ENCODE data around the gene CD93. TPM values are rescaled to one million over a fixed set of nuclear protein-coding genes. Genes with fewer than 3 reads are reported as not detected.
A peak's percentile ranks its signal among the peaks of the same experiment; 100 is the strongest.

CD93 gene, protein sequence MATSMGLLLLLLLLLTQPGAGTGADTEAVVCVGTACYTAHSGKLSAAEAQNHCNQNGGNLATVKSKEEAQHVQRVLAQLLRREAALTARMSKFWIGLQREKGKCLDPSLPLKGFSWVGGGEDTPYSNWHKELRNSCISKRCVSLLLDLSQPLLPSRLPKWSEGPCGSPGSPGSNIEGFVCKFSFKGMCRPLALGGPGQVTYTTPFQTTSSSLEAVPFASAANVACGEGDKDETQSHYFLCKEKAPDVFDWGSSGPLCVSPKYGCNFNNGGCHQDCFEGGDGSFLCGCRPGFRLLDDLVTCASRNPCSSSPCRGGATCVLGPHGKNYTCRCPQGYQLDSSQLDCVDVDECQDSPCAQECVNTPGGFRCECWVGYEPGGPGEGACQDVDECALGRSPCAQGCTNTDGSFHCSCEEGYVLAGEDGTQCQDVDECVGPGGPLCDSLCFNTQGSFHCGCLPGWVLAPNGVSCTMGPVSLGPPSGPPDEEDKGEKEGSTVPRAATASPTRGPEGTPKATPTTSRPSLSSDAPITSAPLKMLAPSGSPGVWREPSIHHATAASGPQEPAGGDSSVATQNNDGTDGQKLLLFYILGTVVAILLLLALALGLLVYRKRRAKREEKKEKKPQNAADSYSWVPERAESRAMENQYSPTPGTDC
- under 1 TPM; 0.11 TPM for total RNA-seq

DNA sequence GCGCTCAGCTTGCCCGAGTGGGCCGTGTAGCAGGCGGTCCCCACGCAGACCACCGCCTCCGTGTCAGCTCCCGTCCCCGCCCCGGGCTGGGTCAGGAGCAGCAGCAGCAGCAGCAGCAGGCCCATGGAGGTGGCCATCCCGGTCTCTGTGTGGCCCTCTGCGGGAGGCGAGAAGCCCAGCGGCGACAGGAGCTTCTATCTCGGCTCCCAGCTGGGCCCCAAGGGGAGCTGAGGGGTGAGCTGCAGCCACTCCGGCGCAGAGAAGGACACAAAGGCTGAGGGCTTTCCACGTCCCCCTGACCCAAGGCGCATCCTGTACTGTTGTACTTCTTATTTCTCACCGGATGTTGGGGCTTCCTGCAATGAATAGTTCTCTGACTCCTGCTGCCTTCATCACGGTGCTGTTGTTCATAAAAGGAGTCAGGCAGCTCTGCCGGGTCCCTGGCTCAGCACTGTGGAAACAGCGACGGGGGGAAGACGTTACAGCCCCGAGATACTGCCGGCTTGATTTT lies at the start of gene CD93:
TSS of gene CD93 (minus strand) at position 269 of the 511 bp plus-strand sequence. CDS start at position 137, 132 bp downstream.
- ATAC-seq: peak; percentile 93
- ChIA-PET CTCF (no interaction called here), POLR2A (no interaction called here)
- H3K4me1 Mint-ChIP-seq (ENCODE audit: low read depth): peaks cover 6% of the 10 kb centered on the region
- H3K27me3 Mint-ChIP-seq: no peaks in the 10 kb centered on the region
- no peaks in the 10 kb centered on the region for H3K9me3 Mint-ChIP-seq
- intact Hi-C loops (cut with micrococcal nuclease): no loop called here
- H3K4me3 Mint-ChIP-seq: no peak within 1 kb of the TSS
- DNase-seq: peak; percentile 42
- TF ChIP-seq, protein P1, sequence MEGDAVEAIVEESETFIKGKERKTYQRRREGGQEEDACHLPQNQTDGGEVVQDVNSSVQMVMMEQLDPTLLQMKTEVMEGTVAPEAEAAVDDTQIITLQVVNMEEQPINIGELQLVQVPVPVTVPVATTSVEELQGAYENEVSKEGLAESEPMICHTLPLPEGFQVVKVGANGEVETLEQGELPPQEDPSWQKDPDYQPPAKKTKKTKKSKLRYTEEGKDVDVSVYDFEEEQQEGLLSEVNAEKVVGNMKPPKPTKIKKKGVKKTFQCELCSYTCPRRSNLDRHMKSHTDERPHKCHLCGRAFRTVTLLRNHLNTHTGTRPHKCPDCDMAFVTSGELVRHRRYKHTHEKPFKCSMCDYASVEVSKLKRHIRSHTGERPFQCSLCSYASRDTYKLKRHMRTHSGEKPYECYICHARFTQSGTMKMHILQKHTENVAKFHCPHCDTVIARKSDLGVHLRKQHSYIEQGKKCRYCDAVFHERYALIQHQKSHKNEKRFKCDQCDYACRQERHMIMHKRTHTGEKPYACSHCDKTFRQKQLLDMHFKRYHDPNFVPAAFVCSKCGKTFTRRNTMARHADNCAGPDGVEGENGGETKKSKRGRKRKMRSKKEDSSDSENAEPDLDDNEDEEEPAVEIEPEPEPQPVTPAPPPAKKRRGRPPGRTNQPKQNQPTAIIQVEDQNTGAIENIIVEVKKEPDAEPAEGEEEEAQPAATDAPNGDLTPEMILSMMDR (IDR thresholded peaks at IDR 0.05): no peak
- H3K36me3 Mint-ChIP-seq (ENCODE audit: low read depth): no peaks in the 10 kb centered on the region
- H3K27ac Mint-ChIP-seq: peak within 1 kb of the TSS; percentile 15

DNA sequence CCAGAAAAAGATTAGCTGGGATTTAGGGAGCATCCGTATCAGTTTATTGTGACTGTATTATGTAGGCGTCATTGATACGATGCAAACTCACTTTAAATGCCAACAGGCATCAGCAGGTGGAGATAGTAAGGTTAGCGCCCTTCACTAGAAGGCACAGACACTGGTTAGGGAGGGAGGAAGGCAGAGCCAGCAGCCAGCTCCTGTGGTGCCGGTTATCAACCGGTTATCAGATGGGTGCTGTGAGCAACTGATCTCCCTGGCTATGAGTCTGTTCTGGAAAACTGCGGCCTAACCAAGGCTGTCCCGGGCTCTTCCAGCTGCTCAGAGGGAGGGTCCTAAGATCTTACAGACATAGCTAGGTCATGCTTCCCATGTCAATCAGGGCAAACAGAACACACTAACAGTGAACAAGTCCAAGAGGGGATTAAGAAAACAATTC lies 47.5 kb upstream of the CD93 start:
- Mint-ChIP-seq H3K9me3 (no peaks in the 10 kb centered on the region), H3K4me3 (no peak overlapping the region), H3K4me1 (ENCODE audit: low read depth) (no peaks in the 10 kb centered on the region), H3K27me3 (no peaks in the 10 kb centered on the region), H3K36me3 (ENCODE audit: low read depth) (no peaks in the 10 kb centered on the region), H3K27ac (no peak overlapping the region)
- no peak for ATAC-seq
- DNase-seq: no peak
- ChIA-PET POLR2A (no interaction called here), CTCF (no interaction called here)
- intact Hi-C loops (cut with micrococcal nuclease): no loop called here
- TF ChIP-seq, protein P1 (IDR thresholded peaks at IDR 0.05): no peak

DNA sequence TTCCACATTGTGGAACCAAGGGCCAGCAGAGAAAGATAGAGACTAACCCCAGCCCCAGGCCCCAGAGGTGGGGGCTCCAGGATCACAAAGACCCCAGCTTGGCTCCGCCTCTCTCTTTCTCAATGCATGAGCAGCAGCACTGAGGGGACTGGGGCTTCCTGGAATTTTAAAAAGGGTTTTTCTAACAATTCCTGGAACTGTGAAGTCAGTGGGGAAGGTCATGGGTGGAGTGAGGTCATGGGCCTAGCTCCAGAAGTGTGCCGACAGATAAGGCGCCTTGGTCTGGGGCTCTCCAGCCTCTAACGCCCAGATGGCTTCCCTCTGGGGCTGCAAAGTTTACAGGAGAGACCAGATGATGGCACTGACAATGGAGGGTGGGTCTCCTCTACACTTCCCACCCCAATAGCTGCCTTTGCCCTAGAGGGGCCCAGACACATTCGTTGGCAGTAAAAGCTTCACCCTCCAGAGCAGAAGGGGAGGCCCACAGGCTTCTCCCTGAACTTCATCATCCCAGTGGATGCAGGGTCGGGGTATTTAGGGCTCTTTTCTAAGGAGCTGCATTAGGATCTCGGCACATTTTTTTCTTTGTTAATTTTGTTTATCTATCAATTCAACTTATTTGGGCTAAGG lies 46.9 kb upstream of the CD93 start:
- intact Hi-C loops (cut with micrococcal nuclease): no loop called here
- CTCF ChIA-PET: no interaction called here
- POLR2A ChIA-PET: no interaction called here

DNA sequence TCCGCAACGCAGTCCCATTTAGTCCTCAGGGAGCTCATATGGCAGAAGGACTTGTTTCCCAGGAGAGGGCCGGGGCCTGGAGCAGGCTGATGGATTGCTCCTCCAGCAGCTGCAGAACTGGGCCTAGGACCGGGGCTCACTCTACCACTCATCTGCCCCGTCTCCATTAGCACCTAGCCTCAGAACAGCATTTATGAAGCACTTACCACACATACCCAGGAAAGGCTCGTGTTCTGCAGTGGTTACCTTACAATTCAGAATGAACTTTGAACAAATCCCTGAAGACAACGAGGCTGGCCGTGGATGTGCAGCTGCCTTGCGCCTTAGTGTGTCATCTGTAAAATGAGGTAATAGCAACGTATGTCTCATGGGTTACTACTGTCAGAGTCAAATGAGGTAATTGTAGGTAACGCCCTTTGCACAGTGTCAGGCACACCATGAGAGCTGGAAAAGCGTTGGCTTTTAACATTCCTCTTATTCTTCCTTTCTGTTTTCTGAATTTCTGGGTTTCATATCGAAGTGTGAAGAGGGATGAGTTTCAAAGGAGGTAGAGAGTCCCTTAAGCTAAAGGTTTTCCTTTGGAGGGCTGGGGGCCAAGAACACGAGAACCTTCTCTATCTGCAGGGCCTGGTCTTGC lies 46.3 kb upstream of the CD93 start:
- intact Hi-C loops (cut with micrococcal nuclease): no loop called here
- TF ChIP-seq, protein P1 (IDR thresholded peaks at IDR 0.05): no peak
- Mint-ChIP-seq H3K4me3 (no peak overlapping the region), H3K27ac (no peak overlapping the region), H3K9me3 (no peaks in the 10 kb centered on the region), H3K27me3 (no peaks in the 10 kb centered on the region), H3K4me1 (ENCODE audit: low read depth) (no peaks in the 10 kb centered on the region), H3K36me3 (ENCODE audit: low read depth) (no peaks in the 10 kb centered on the region)
- no peak for DNase-seq
- ChIA-PET CTCF (no interaction called here), POLR2A (no interaction called here)
- ATAC-seq: no peak

More for the DNA sequence above, 46.9 kb upstream of the CD93 start:
- Mint-ChIP-seq H3K27ac (no peak overlapping the region), H3K4me1 (ENCODE audit: low read depth) (no peaks in the 10 kb centered on the region), H3K9me3 (no peaks in the 10 kb centered on the region), H3K4me3 (no peak overlapping the region), H3K36me3 (ENCODE audit: low read depth) (no peaks in the 10 kb centered on the region), H3K27me3 (no peaks in the 10 kb centered on the region)
- TF ChIP-seq, protein P1 (IDR thresholded peaks at IDR 0.05): no peak
- ATAC-seq: no peak
- no peak for DNase-seq

Data from activated CD8-positive, alpha-beta T cell treated with anti-CD3 and anti-CD28 coated beads for 36 hours (primary cell).